MM.1S (cell line): ENCODE data around the gene POLR1D.

Source experiments
- DNase-seq: peaks from one replicate; pipeline ENCODE4 v3.0.0-alpha.2; 2015
- H2AFZ ChIP-seq: fragments of 300-600 bp; sonication (generic); 2 replicates; pipeline ENCODE4 v1.6.0; 2016; ENCODE audit warnings: antibody characterized with exemption, low read length
- H3F3A ChIP-seq: fragments of 300-600 bp; sonication (generic); 2 replicates; pipeline ENCODE4 v1.6.1; 2016; ENCODE audit warnings: mild to moderate bottlenecking, antibody characterized with exemption, low read length, moderate library complexity, mixed read lengths; ENCODE audit not compliant: insufficient read depth
- H3K27ac ChIP-seq: fragments of 300-600 bp; sonication (generic); 2 replicates; pipeline ENCODE4 v1.5.1; 2016; ENCODE audit warnings: mild to moderate bottlenecking, low read length
- H3K27me3 ChIP-seq: fragments of 300-600 bp; sonication (generic); replicated peaks from 2 replicates; pipeline ENCODE4 v1.6.0; 2016; ENCODE audit warnings: low read length; ENCODE audit not compliant: insufficient read depth
- H3K36me3 ChIP-seq: fragments of 300-600 bp; sonication (generic); replicated peaks from 2 replicates; pipeline ENCODE4 v1.6.1; 2016; ENCODE audit warnings: mild to moderate bottlenecking, low read length, mixed read lengths; ENCODE audit not compliant: insufficient read depth
- H3K4me1 ChIP-seq: fragments of 300-600 bp; sonication (generic); 2 replicates; pipeline ENCODE4 v1.6.1; 2016; ENCODE audit warnings: low read length, mixed read lengths
- H3K4me2 ChIP-seq: fragments of 300-600 bp; sonication (generic); 2 replicates; pipeline ENCODE4 v1.6.0; 2016; ENCODE audit warnings: low read depth, low read length
- H3K4me3 ChIP-seq: fragments of 300-600 bp; sonication (generic); 2 replicates; pipeline ENCODE4 v1.5.1; 2016; ENCODE audit warnings: low read length, mixed read lengths
- H3K79me2 ChIP-seq: fragments of 300-600 bp; sonication (generic); 2 replicates; pipeline ENCODE4 v1.6.1; 2016; ENCODE audit warnings: mixed run types, low read length, mixed read lengths
- H3K9ac ChIP-seq: fragments of 300-600 bp; sonication (generic); 2 replicates; pipeline ENCODE4 v1.6.1; 2016; ENCODE audit warnings: low read length, mixed read lengths
- H3K9me2 ChIP-seq: fragments of 300-600 bp; sonication (generic); replicated peaks from 2 replicates; pipeline ENCODE4 v1.6.1; 2016; ENCODE audit warnings: mild to moderate bottlenecking, low read length, mixed read lengths; ENCODE audit not compliant: insufficient read depth
- H3K9me3 ChIP-seq: fragments of 300-600 bp; sonication (generic); replicated peaks from 2 replicates; pipeline ENCODE4 v1.6.1; 2016; ENCODE audit warnings: mild to moderate bottlenecking, low read length, mixed read lengths; ENCODE audit not compliant: insufficient read depth
- H4K20me1 ChIP-seq: fragments of 300-600 bp; sonication (generic); 2 replicates; pipeline ENCODE4 v1.6.1; 2016; ENCODE audit warnings: mild to moderate bottlenecking, low read length, moderate library complexity, mixed read lengths; ENCODE audit not compliant: insufficient read depth
- CTCF ChIP-seq: fragments of 300-600 bp; sonication (generic); IDR thresholded peaks from 2 replicates; pipeline ENCODE4 v1.5.1; 2016; ENCODE audit warnings: antibody characterized with exemption, low read length, mixed read lengths
- EZH2 ChIP-seq: fragments of 300-600 bp; sonication (generic); optimal IDR thresholded peaks from 2 replicates; pipeline ENCODE3; 2017; ENCODE audit warnings: low read depth, mild to moderate bottlenecking, antibody characterized with exemption, low read length, mixed read lengths
- EZH2phosphoT487 ChIP-seq: fragments of 300-600 bp; sonication (generic); IDR thresholded peaks from 2 replicates; pipeline ENCODE4 v1.6.1; 2018; ENCODE audit warnings: antibody characterized with exemption, low read length

Gene POLR1D

GRCh38 chr13:27631156-27631555, 9.5 kb downstream of the POLR1D start:
- no peak for TF ChIP-seq EZH2phosphoT487
- TF ChIP-seq EZH2: no peak
- TF ChIP-seq CTCF: no peak

GRCh38 chr13:27631665-27632064, 10.0 kb downstream of the POLR1D start:
- H3K27me3 ChIP-seq: no peaks in the 10 kb centered on the region
- H3F3A ChIP-seq: no peaks in the 10 kb centered on the region
- H3K4me1 ChIP-seq: no peaks in the 10 kb centered on the region
- H2AFZ ChIP-seq: no peak overlapping the region
- H3K9ac ChIP-seq: no peak overlapping the region
- no peak for TF ChIP-seq EZH2phosphoT487
- TF ChIP-seq EZH2: no peak
- TF ChIP-seq CTCF: no peak
- H3K9me3 ChIP-seq: no peaks in the 10 kb centered on the region
- no peak for DNase-seq
- H3K27ac ChIP-seq: no peak overlapping the region
- H3K9me2 ChIP-seq: no peaks in the 10 kb centered on the region
- H3K4me2 ChIP-seq: no peak overlapping the region
- H3K79me2 ChIP-seq: peaks cover 82% of the 10 kb centered on the region
- H4K20me1 ChIP-seq: no peaks in the 10 kb centered on the region
- H3K4me3 ChIP-seq: no peak overlapping the region
- H3K36me3 ChIP-seq: no peaks in the 10 kb centered on the region

More at GRCh38 chr13:27631156-27631555, 9.5 kb downstream of the POLR1D start:
- Histone ChIP-seq H3K9ac (no peak overlapping the region), H3K9me2 (no peaks in the 10 kb centered on the region), H3K36me3 (no peaks in the 10 kb centered on the region), H3K27me3 (no peaks in the 10 kb centered on the region), H3K4me1 (no peaks in the 10 kb centered on the region), H3K9me3 (no peaks in the 10 kb centered on the region), H4K20me1 (no peaks in the 10 kb centered on the region), H3K79me2 (peaks cover 85% of the 10 kb centered on the region), H3K27ac (no peak overlapping the region), H3K4me2 (no peak overlapping the region), H3K4me3 (no peak overlapping the region), H2AFZ (no peak overlapping the region), H3F3A (no peaks in the 10 kb centered on the region)
- no peak for DNase-seq

GRCh38 chr13:27632214-27632613, 10.5 kb downstream of the POLR1D start:
- no peaks in the 10 kb centered on the region for H3K9me3 ChIP-seq
- H3K9ac ChIP-seq: no peak overlapping the region
- no peaks in the 10 kb centered on the region for H3K4me1 ChIP-seq
- no peak overlapping the region for H2AFZ ChIP-seq
- no peak for DNase-seq
- no peaks in the 10 kb centered on the region for H3K27me3 ChIP-seq
- H3K9me2 ChIP-seq: no peaks in the 10 kb centered on the region
- no peak overlapping the region for H3K4me3 ChIP-seq
- H3F3A ChIP-seq: no peaks in the 10 kb centered on the region
- no peak for TF ChIP-seq CTCF
- no peak for TF ChIP-seq EZH2
- TF ChIP-seq EZH2phosphoT487: no peak
- no peak overlapping the region for H3K27ac ChIP-seq
- no peak overlapping the region for H3K4me2 ChIP-seq
- H3K36me3 ChIP-seq: no peaks in the 10 kb centered on the region
- no peaks in the 10 kb centered on the region for H4K20me1 ChIP-seq
- peaks cover 83% of the 10 kb centered on the region for H3K79me2 ChIP-seq
